GM23248 (cell line): ENCODE results near the gene KIF13A. TPM values are rescaled to one million over a fixed set of nuclear protein-coding genes. Genes with fewer than 3 reads are reported as not detected.

Source experiments
- DNase-seq: peaks from one replicate; pipeline ENCODE4 v3.0.0-alpha.2; 2015
- H2AFZ ChIP-seq: fragments of 200-600 bp; sonication (generic); 2 replicates; pipeline ENCODE4 v1.6.1; 2016; ENCODE audit warnings: antibody characterized with exemption
- H3F3A ChIP-seq: fragments of 200-600 bp; sonication (generic); 2 replicates; pipeline ENCODE4 v1.6.1; 2016; ENCODE audit warnings: mild to moderate bottlenecking, antibody characterized with exemption, mixed run types; ENCODE audit not compliant: insufficient read depth
- H3K27ac ChIP-seq: fragments of 200-600 bp; sonication (generic); 2 replicates; pipeline ENCODE4 v1.5.1; 2016; ENCODE audit warnings: mild to moderate bottlenecking
- H3K27me3 ChIP-seq: fragments of 200-600 bp; sonication (generic); replicated peaks from 2 replicates; pipeline ENCODE4 v1.6.1; 2016; ENCODE audit warnings: mild to moderate bottlenecking; ENCODE audit not compliant: insufficient read depth
- H3K36me3 ChIP-seq: fragments of 200-600 bp; sonication (generic); 2 replicates; pipeline ENCODE4 v1.6.1; 2016; ENCODE audit warnings: low read depth, mild to moderate bottlenecking
- H3K4me1 ChIP-seq: fragments of 200-600 bp; sonication (generic); 2 replicates; pipeline ENCODE4 v1.6.1; 2016; ENCODE audit warnings: mild to moderate bottlenecking; ENCODE audit not compliant: insufficient read depth
- H3K4me2 ChIP-seq: fragments of 200-600 bp; sonication (generic); one replicate; pipeline ENCODE4 v1.6.1; 2016; ENCODE audit warnings: mild to moderate bottlenecking; ENCODE audit not compliant: unreplicated experiment
- H3K4me3 ChIP-seq: fragments of 200-600 bp; sonication (generic); 2 replicates; pipeline ENCODE4 v1.5.1; 2016; ENCODE audit warnings: mild to moderate bottlenecking
- H3K79me2 ChIP-seq: fragments of 200-600 bp; sonication (generic); 2 replicates; pipeline ENCODE4 v1.6.1; 2016; ENCODE audit warnings: mild to moderate bottlenecking; ENCODE audit not compliant: insufficient read depth
- H3K9ac ChIP-seq: fragments of 200-600 bp; sonication (generic); 2 replicates; pipeline ENCODE4 v1.6.1; 2016; ENCODE audit warnings: mild to moderate bottlenecking
- H3K9me2 ChIP-seq: fragments of 200-600 bp; sonication (generic); 2 replicates; pipeline ENCODE4 v1.6.1; 2016; ENCODE audit warnings: mixed run types, mild to moderate bottlenecking, moderate library complexity; ENCODE audit not compliant: insufficient read depth
- H3K9me3 ChIP-seq: fragments of 200-600 bp; sonication (generic); one replicate; pipeline ENCODE4 v1.6.1; 2017; ENCODE audit warnings: low read depth
- H4K20me1 ChIP-seq: fragments of 200-600 bp; sonication (generic); 2 replicates; pipeline ENCODE4 v1.6.0; 2016; ENCODE audit not compliant: insufficient read depth
- EZH2 ChIP-seq: fragments of 200-600 bp; sonication (generic); IDR thresholded peaks from 2 replicates; pipeline ENCODE4 v1.6.1; 2018; ENCODE audit warnings: antibody characterized with exemption, mild to moderate bottlenecking; ENCODE audit not compliant: insufficient read depth, poor library complexity, severe bottlenecking
- EZH2phosphoT487 ChIP-seq: fragments of 200-600 bp; sonication (generic); IDR thresholded peaks from 2 replicates; pipeline ENCODE4 v1.6.1; 2018; ENCODE audit warnings: antibody characterized with exemption, moderate library complexity, mild to moderate bottlenecking, low read depth; ENCODE audit not compliant: insufficient read depth
- WGBS, 2 experiments: methylation state at CpG; one replicate each; pipeline ENCODE4 v1.1.6; 2015 to 2017; ENCODE audit warnings: low lambda C conversion rate in 2 of 2, low coverage in 1 of 2; ENCODE audit errors: missing lambda C conversion rate in 2 of 2; 5-methylcytosine and 5-hydroxymethylcytosine counted together
- in situ Hi-C: fragments of 300-500 bp; cut with MboI; formaldehyde crosslinking; loops from 2 replicates; pipeline ENCODE4 v1.15.0; 2020
- polyA plus RNA-seq: library from polyadenylated mRNA; unstranded; fragments of >200 nt; fragmentation: Nextera tagmentation; extraction: Ambion mirVana; gene quantifications from 2 replicates; pipeline ENCODE4 v1.2.1, GENCODE V29; 2016
- total RNA-seq: library from RNA; depleted of rRNA; stranded (reverse); fragments of >200 nt; shearing (Covaris generic); gene quantifications from 2 replicates; pipeline ENCODE4 v1.2.3, GENCODE V29; 2014

The KIF13A gene
- total and polyA plus RNA-seq, 2 experiments from 2014 or later = 5.0 to 46.0 TPM

DNA sequence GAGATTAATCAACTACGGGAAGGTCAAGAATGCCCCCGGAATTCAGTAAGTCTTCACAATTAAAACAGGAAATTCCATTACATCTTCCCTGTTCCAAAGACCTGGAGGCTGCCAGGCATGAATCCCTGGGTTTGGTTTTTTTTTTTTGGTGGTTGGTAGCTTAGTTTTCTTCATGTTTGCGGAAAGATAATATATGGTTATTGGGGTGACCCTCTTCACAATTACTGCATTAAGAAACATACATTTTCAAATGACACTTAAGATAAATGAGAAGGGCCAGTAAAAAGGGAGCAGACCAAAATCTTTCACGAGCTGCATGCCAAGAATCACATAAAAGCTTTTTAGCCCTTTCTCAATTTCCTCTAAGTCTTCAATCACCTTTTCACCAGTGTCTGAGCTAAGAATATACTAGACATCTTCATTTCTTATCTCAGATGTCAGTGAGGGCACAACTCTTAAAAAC lies 64.0 kb downstream of the KIF13A start:
- no peak for TF ChIP-seq EZH2phosphoT487
- no peak for TF ChIP-seq EZH2
- H3K9me3 ChIP-seq = no peaks in the 10 kb centered on the region
- in situ Hi-C loops = no loop called here
- WGBS, 2 experiments = 8 to 14% methylated on average over 4 of the region's 4 CpGs
- peak overlapping the region; percentile 48 for H3K9ac ChIP-seq
- DNase-seq = peak; percentile 48
- H3K4me1 ChIP-seq = peaks cover 48% of the 10 kb centered on the region
- H3F3A ChIP-seq = peaks cover 20% of the 10 kb centered on the region
- H3K79me2 ChIP-seq = peaks cover 92% of the 10 kb centered on the region
- H4K20me1 ChIP-seq = no peaks in the 10 kb centered on the region
- H3K36me3 ChIP-seq = no peaks in the 10 kb centered on the region
- H3K4me3 ChIP-seq = no peak overlapping the region
- H3K4me2 ChIP-seq = peak overlapping the region; percentile 74
- no peaks in the 10 kb centered on the region for H3K27me3 ChIP-seq
- no peaks in the 10 kb centered on the region for H3K9me2 ChIP-seq
- no peak overlapping the region for H2AFZ ChIP-seq
- peak overlapping the region; percentile 46 for H3K27ac ChIP-seq

DNA sequence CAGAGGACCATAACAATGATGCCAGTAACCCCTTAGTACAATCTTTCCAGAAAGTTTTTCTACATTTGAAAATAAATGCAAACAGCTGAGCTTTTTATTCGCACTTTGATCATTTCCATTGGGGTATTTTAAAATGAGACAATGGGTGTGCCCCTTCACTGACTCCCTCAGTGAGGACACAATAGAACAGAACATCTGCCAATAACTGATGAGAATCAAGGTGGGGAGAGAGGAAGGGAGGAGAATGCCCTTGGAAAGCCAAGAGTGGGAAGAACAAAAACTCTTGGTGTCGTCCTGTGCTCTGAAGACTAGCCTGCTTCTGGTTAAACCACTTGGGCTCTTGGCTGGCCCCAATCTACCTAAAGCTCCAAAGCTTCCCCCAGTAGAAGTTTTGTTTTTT lies 66.0 kb downstream of the KIF13A start:
- no peaks in the 10 kb centered on the region for H3K36me3 ChIP-seq
- no peaks in the 10 kb centered on the region for H3K9me2 ChIP-seq
- no peaks in the 10 kb centered on the region for H3K27me3 ChIP-seq
- no peak overlapping the region for H3K27ac ChIP-seq
- peaks cover 11% of the 10 kb centered on the region; the same call in 1 of the 2 replicates for H3F3A ChIP-seq
- H3K4me3 ChIP-seq = no peak overlapping the region
- in situ Hi-C loops = no loop called here
- H3K9me3 ChIP-seq = no peaks in the 10 kb centered on the region
- DNase-seq = no peak
- H2AFZ ChIP-seq = no peak overlapping the region
- no peak overlapping the region for H3K4me2 ChIP-seq
- peaks cover 42% of the 10 kb centered on the region for H3K4me1 ChIP-seq
- no peaks in the 10 kb centered on the region for H4K20me1 ChIP-seq
- no peak overlapping the region for H3K9ac ChIP-seq
- TF ChIP-seq EZH2phosphoT487 (no peak), EZH2 (no peak)
- WGBS, 2 experiments = 73 to 80% methylated on average over 2 of the region's 2 CpGs
- peaks cover 92% of the 10 kb centered on the region for H3K79me2 ChIP-seq

DNA sequence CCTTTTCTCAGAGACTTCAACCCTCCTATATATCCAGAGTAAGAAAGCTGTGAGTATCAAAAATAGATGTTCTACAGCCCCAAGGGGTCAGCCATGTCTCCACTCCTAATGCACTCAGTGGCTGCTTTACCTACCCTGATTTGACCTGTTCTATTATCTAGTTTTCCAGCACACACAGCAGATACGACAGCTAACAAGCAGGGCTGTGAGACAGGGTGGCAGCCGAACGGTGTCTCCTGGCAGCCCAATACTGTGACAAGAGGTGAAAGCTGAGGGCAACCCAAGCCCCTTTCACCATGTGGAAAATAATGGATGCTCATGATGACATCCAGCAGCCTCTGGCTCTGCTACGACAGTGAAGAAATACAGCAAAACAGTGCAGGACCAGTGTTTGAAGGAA lies 67.9 kb downstream of the KIF13A start:
- no peaks in the 10 kb centered on the region for H3K9me2 ChIP-seq
- no peaks in the 10 kb centered on the region for H3K9me3 ChIP-seq
- in situ Hi-C loops = no loop called here
- no peak overlapping the region for H3K4me2 ChIP-seq
- H3K36me3 ChIP-seq = no peaks in the 10 kb centered on the region
- whole genome bisulfite sequencing, 2 experiments = 78 to 80% methylated on average over 4 of the region's 4 CpGs
- H3F3A ChIP-seq = peaks cover 11% of the 10 kb centered on the region; the same call in 1 of the 2 replicates
- no peak for DNase-seq
- peaks cover 31% of the 10 kb centered on the region for H3K4me1 ChIP-seq
- no peak overlapping the region for H2AFZ ChIP-seq
- H3K27ac ChIP-seq = no peak overlapping the region
- peaks cover 92% of the 10 kb centered on the region for H3K79me2 ChIP-seq
- no peak overlapping the region for H3K4me3 ChIP-seq
- H3K27me3 ChIP-seq = no peaks in the 10 kb centered on the region
- H4K20me1 ChIP-seq = no peaks in the 10 kb centered on the region
- TF ChIP-seq EZH2 = no peak
- H3K9ac ChIP-seq = no peak overlapping the region

DNA sequence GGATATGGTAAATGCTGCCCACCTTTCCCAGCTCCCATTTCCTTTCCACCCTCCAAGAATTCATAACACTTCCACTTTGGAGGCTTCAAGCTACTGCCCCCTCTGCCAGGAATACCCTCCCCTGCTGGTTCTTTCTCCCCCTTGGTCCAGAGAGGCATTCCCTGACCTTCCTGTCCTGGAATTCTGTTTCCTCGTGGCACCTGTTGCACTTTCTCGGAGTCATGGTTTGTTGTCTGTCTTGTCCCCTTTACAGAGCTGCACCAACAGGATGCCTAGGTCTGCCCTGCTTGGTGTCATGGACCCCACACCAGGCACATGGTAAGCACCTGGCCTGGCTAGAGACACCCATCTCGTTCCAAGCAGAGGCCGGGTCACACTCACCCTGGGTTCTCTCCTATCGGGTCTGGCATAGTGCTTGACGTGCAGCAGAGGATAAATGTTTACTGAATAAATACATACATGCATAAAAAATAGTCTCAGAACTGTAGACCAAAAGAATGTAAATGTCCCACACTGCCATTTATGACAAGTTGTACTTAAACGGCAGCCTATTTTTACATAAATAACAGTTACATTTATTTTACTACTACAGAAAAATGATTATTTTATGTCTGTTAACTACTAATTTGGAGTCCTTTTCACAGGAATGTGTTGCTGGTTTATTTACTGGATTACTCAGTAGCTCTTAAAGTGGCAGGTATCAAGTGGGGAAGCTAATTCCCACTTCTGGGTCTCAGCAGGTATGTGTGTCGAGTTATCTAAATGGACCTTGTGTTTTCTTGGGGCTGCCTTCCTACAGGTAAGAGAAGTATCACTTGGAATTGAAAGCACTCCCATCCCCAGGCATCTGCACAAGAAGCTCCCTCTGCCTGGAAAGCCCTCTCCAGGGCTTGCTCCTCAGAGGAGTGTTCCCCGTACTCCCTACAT lies 69.3 kb downstream of the KIF13A start:
- Histone ChIP-seq H3K4me2 (no peak overlapping the region), H3K9ac (no peak overlapping the region), H3K27me3 (no peaks in the 10 kb centered on the region), H3K36me3 (no peaks in the 10 kb centered on the region), H4K20me1 (no peaks in the 10 kb centered on the region), H2AFZ (no peak overlapping the region), H3K9me3 (no peaks in the 10 kb centered on the region), H3K27ac (no peak overlapping the region), H3K4me1 (peaks cover 23% of the 10 kb centered on the region), H3K79me2 (peaks cover 93% of the 10 kb centered on the region), H3K4me3 (no peak overlapping the region), H3F3A (no peaks in the 10 kb centered on the region), H3K9me2 (no peaks in the 10 kb centered on the region)
- in situ Hi-C loops = no loop called here
- TF ChIP-seq EZH2phosphoT487 (no peak), EZH2 (no peak)
- WGBS, 2 experiments = 97 to 98% methylated on average over 9 of the region's 9 CpGs
- DNase-seq = no peak
